ENCODE data around the gene MAPK12. TPM values are rescaled to one million over a fixed set of nuclear protein-coding genes. Genes with fewer than 3 reads are reported as not detected.

Gene MAPK12
- total and polyA plus RNA-seq, 10 of the 15 experiments (the other 5 are each of a cell fraction or from before 2014, with no cell fraction given): 1.1 to 38.9 (median 16.3) TPM

- BruUV-seq (replicated peaks): no TSS peak
- Histone ChIP-seq H3K79me2 (ENCODE audit: control insufficient read depth, insufficient read depth, low read length) (peaks cover 38% of the 10 kb centered on the region), H2AFZ (ENCODE audit: control insufficient read depth, low read depth, low read length) (no peak overlapping the region), H3K27ac (ENCODE audit: control insufficient read depth, insufficient read depth) (no peak overlapping the region), H3K4me1 (ENCODE audit: control insufficient read depth, insufficient read depth, low read length) (peaks cover 32% of the 10 kb centered on the region), H3K9ac (ENCODE audit: control insufficient read depth, insufficient read depth, low read length) (no peak overlapping the region), H3K4me2 (ENCODE audit: control insufficient read depth, insufficient read depth) (peak overlapping the region; percentile 33; the same call in 1 of the 2 replicates), H3K9me3 (replicated peaks; ENCODE audit: control insufficient read depth, insufficient read depth, low read length) (no peaks in the 10 kb centered on the region), H3K4me3 (no peak overlapping the region), H3K27me3 (replicated peaks in 1 of 2; ENCODE audit: control insufficient read depth in 2 of 2, insufficient read depth in 2 of 2, low read length in 1 of 2) (no peaks in the 10 kb centered on the region), H3K36me3 (ENCODE audit: control insufficient read depth in 2 of 2, insufficient read depth in 2 of 2, low read length in 1 of 2) (peaks cover 6 to 14% of the 10 kb centered on the region in 2 experiments; a peak in 3 of 4 replicates), H4K20me1 (ENCODE audit: control insufficient read depth, insufficient read depth) (no peaks in the 10 kb centered on the region; the same call in none of the 2 replicates)
- TF ChIP-seq, protein P1, sequence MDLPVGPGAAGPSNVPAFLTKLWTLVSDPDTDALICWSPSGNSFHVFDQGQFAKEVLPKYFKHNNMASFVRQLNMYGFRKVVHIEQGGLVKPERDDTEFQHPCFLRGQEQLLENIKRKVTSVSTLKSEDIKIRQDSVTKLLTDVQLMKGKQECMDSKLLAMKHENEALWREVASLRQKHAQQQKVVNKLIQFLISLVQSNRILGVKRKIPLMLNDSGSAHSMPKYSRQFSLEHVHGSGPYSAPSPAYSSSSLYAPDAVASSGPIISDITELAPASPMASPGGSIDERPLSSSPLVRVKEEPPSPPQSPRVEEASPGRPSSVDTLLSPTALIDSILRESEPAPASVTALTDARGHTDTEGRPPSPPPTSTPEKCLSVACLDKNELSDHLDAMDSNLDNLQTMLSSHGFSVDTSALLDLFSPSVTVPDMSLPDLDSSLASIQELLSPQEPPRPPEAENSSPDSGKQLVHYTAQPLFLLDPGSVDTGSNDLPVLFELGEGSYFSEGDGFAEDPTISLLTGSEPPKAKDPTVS (IDR thresholded peaks at IDR 0.05; ENCODE audit: low read depth, low read length): no peak
- TF ChIP-seq RAD51 (IDR thresholded peaks at IDR 0.05): no peak
- ChIA-PET RAD21 (ENCODE audit: unreplicated experiment) (no interaction called here), CTCF (no interaction called here), SMC1A (ENCODE audit: uncharacterized antibody, unreplicated experiment) (no interaction called here), POLR2A (no interaction called here)
- ATAC-seq (no peak), DNase-seq (ENCODE audit: low read depth, low spot score) (no peak), FAIRE-seq (no peak)
- 86% methylated on average over 27 of the region's 29 CpGs for WGBS (ENCODE audit: insufficient coverage, insufficient replicate concordance, low lambda C conversion rate, missing lambda C conversion rate)
- intact Hi-C loops (cut with micrococcal nuclease; ENCODE audit: unreplicated experiment): loop anchor here (10.0 kb wide), 1 partner anchor 226 kb away; the partner anchor contains the start of gene SBF1
- in situ Hi-C loops (cut with MboI): no loop called here
These were observed 13.0 kb downstream of the MAPK12 start for GRCh38 chr22:50248196-50249081.

DNA sequence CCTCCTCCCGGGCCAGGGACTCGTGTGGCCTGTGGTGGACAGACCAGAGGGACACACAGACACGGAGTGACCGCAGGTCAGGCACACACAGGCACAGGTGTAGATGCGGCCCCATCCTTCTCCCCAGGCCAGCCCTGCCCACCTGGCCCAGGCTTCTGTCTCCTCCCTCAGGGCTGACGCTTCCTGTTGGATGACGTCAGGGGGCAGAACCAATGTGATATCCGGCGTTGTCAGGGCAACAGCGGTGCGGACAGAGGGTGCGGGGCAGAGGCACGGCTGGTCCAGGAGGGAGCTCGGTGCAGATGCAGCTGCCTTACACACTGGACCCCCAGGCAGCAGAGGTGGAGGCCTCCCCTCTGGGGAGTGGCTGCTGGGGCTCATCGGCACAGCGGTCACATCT, 13.7 kb downstream of the MAPK12 start:
- Histone ChIP-seq H3K79me2 (ENCODE audit: control insufficient read depth, insufficient read depth, low read length) (peaks cover 42% of the 10 kb centered on the region), H3K4me2 (ENCODE audit: control insufficient read depth, insufficient read depth) (peak overlapping the region; percentile 33; the same call in 1 of the 2 replicates), H3K9me3 (replicated peaks; ENCODE audit: control insufficient read depth, insufficient read depth, low read length) (no peaks in the 10 kb centered on the region), H3K27ac (ENCODE audit: control insufficient read depth, insufficient read depth) (no peak overlapping the region), H3K4me1 (ENCODE audit: control insufficient read depth, insufficient read depth, low read length) (peaks cover 32% of the 10 kb centered on the region), H4K20me1 (ENCODE audit: control insufficient read depth, insufficient read depth) (no peaks in the 10 kb centered on the region; the same call in none of the 2 replicates), H3K4me3 (no peak overlapping the region), H3K27me3 (replicated peaks in 1 of 2; ENCODE audit: control insufficient read depth in 2 of 2, insufficient read depth in 2 of 2, low read length in 1 of 2) (no peaks in the 10 kb centered on the region), H3K36me3 (ENCODE audit: control insufficient read depth in 2 of 2, insufficient read depth in 2 of 2, low read length in 1 of 2) (peaks cover 6 to 14% of the 10 kb centered on the region in 2 experiments; a peak in 3 of 4 replicates), H2AFZ (ENCODE audit: control insufficient read depth, low read depth, low read length) (no peak overlapping the region), H3K9ac (ENCODE audit: control insufficient read depth, insufficient read depth, low read length) (no peak overlapping the region)
- in situ Hi-C loops (cut with MboI): no loop called here
- ChIA-PET POLR2A (interaction anchor here (1.0 kb wide), 1 partner anchor 61 kb away, joined by 3 read pairs; no protein-coding TSS in a partner anchor), CTCF (no interaction called here), SMC1A (ENCODE audit: uncharacterized antibody, unreplicated experiment) (no interaction called here), RAD21 (ENCODE audit: unreplicated experiment) (no interaction called here)
- intact Hi-C loops (cut with micrococcal nuclease; ENCODE audit: unreplicated experiment): loop anchor here (10.0 kb wide), 1 partner anchor 227 kb away; the partner anchor contains the start of gene SBF1
- WGBS (ENCODE audit: insufficient coverage, insufficient replicate concordance, low lambda C conversion rate, missing lambda C conversion rate): 19% methylated on average over 16 of the region's 16 CpGs
- DNase-seq (ENCODE audit: low read depth, low spot score) (no peak), FAIRE-seq (no peak), ATAC-seq (peak; percentile 16)
- BruUV-seq (replicated peaks): no TSS peak
- TF ChIP-seq ZBTB4 (CRISPR knock-in tag; IDR thresholded peaks at IDR 0.05): no peak
- TF ChIP-seq CHD4 (IDR thresholded peaks at IDR 0.05): no peak
- no peak for TF ChIP-seq IRF5 (IDR thresholded peaks at IDR 0.05; ENCODE audit: borderline replicate concordance)
- no peak for TF ChIP-seq NR2C2 (IDR thresholded peaks at IDR 0.05; ENCODE audit: borderline replicate concordance, control insufficient read depth, insufficient read length, low read depth)
- peak; percentile 14; the same call in 1 of the 2 replicates for TF ChIP-seq HDGF (IDR thresholded peaks at IDR 0.05)
- TF ChIP-seq MEF2A (IDR thresholded peaks at IDR 0.05; ENCODE audit: insufficient read depth, low read depth, low read length): no peak
- TF ChIP-seq LARP7 (IDR thresholded peaks at IDR 0.05): no peak
